GM18907 (cell line): Measurements from ENCODE around the gene FAM78B.

Source experiments
- ATAC-seq: cut with Tn5 transposase; IDR thresholded peaks from one replicate; pipeline ENCODE4 v1.9.1; 2021; ENCODE audit warnings: mild to moderate bottlenecking, moderate library complexity; ENCODE audit not compliant: unreplicated experiment

FAM78B gene

DNA sequence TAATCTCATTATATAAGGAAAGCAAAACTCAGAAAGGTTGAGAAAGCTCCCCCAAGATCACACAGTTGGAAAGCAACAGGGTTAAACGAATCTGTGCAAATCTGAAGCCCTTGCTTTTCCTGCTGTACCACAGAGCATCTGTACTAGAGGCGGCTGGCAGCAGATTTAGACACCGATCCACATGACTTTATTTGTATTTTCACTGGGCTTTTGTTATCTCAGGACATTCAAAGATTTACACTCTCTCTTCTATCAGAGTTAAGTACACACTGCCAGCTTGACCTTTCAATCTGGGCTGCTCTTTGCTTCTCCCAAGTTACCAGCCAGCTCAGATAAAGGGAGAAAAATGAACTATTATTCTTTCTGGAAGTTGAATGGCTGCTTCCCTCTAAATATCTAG, 146.6 kb downstream of the FAM78B start:
- no peak for ATAC-seq
